Gastrocnemius medialis (tissue), 4 donors: ENCODE data around the gene CDHR4.

Experiments used
- POLR2A ChIP-seq, 2 donors: fragments of 450-650 bp; IDR thresholded peaks; one replicate each; pipeline ENCODE4 v1.6.1; 2017; ENCODE audit warnings: antibody characterized with exemption in 2 of 2, mild to moderate bottlenecking in 2 of 2, moderate library complexity in 2 of 2
- TF ChIP-seq, protein P1 (sequence below), 5 experiments: fragments of 450-650 bp in 3 of 5; fragments of 200-600 bp in 2 of 5; sonication (generic) in 2 of 5; IDR thresholded peaks in 4 of 5; conservative IDR thresholded peaks in 1 of 5; 1 replicate in 4 of 5; 2 replicates in 1 of 5; pipeline ENCODE4 v1.5.1; 2016 to 2019; ENCODE audit warnings: antibody characterized with exemption in 5 of 5, mild to moderate bottlenecking in 3 of 5, moderate library complexity in 3 of 5

DNA sequence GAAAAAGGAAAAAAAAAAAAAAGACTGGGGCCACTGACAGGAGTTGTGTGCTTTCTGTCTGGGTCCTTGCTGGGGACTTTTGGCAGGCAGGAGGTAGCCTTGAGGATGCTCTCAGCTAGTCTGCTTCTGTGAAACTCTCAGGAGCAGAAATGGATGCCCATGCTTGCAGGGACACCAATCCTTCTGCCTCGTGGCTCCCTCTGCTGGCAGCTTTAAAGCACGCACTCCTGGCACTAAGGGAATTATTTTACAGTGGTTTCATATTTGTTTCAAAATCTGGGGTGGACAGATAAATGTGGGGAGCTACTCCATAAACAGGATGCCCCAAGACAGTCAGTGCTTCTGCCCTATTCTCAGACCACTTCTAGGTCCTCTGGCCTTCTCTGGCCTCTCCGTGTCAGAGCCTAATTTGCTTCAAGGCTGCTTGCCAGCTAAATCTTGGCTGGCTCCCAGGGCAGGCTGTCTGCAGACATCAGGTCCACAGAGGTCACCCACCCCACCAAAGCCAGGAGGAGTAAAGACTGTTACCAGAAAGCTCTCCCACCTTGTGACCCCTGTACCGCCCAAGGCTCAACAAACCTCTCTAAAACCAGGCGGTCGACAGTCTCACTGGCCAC, 39.6 kb upstream of the CDHR4 start:
- TF ChIP-seq POLR2A (IDR thresholded peaks at IDR 0.05), result no peak
- TF ChIP-seq, protein P1, sequence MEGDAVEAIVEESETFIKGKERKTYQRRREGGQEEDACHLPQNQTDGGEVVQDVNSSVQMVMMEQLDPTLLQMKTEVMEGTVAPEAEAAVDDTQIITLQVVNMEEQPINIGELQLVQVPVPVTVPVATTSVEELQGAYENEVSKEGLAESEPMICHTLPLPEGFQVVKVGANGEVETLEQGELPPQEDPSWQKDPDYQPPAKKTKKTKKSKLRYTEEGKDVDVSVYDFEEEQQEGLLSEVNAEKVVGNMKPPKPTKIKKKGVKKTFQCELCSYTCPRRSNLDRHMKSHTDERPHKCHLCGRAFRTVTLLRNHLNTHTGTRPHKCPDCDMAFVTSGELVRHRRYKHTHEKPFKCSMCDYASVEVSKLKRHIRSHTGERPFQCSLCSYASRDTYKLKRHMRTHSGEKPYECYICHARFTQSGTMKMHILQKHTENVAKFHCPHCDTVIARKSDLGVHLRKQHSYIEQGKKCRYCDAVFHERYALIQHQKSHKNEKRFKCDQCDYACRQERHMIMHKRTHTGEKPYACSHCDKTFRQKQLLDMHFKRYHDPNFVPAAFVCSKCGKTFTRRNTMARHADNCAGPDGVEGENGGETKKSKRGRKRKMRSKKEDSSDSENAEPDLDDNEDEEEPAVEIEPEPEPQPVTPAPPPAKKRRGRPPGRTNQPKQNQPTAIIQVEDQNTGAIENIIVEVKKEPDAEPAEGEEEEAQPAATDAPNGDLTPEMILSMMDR (IDR thresholded peaks at IDR 0.05 in 4 of 5, conservative IDR thresholded peaks at IDR 0.05 in 1 of 5), result peak; percentile 90 to 94 (median 93)
